GM19025 (cell line): ENCODE measurements around the gene LCTL.
"Not testable (repeated sequence)": the region's sequence is repeated elsewhere in the genome, so short reads cannot be mapped to it uniquely, and the experiment has no call there.

Experiments
- ATAC-seq: cut with Tn5 transposase; IDR thresholded peaks from one replicate; pipeline ENCODE4 v1.9.1; 2021; ENCODE audit warnings: mild to moderate bottlenecking, low read depth, moderate library complexity; ENCODE audit not compliant: unreplicated experiment

LCTL gene

DNA sequence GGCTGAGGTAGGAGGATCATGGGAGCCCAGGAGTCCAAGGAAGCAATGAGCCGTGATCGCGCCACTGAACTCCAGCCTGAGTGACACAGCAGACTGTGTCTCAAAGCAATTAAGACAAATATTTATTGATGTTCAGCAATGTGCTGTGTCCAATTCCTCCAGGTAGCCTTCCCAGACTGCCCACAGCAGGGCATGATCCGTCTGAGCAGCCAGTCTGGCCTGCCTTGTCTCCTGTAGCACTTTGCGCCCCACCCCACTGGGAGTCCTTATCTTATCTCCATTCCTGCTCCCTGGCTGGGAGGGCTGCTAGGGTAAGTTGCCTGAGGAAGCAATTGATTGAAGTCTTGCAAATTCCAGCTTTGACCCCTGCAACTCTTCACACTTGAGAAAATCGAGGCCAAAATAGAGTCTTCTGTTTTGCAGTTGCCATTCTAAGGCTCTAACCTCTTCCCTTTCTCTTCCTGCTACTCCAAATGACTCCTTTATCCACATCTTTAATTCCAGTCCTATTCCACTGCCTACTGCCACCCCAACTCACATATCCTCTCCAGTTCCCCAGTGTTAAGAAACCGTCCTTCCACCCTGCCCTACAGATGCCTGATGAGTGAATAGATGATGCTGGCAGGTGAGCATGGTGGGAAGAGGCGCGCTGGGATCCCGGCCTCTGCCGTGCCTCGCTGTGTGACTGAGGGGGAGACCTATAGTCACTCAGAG, 26.9 kb upstream of the LCTL start:
- ATAC-seq, result no peak

DNA sequence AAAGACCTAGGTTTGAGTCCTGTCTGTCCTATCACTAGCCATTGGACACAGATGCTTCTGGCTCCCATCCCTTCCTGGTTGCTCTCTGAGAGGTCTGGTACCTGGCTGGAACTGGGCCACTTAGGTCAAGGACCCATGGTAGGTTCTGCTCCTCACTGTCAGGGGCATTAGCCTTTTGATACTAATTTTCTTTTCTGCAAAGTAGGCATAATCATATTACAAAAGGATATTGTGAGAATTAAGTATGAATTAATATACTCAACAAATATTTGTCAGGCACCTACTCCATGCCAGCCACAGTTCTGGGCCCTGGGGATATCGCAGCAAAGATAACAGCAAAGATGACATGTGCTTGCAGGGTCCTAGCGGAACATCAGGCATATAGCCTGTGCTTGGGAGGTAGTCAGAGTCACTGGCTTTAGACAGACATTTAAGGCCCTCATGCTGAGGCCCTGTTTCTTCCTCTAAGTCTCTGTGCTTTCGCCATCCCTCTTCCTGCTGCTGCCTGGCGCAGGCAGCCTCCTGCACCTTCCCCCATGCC, 25.6 kb upstream of the LCTL start:
- no peak for ATAC-seq

DNA sequence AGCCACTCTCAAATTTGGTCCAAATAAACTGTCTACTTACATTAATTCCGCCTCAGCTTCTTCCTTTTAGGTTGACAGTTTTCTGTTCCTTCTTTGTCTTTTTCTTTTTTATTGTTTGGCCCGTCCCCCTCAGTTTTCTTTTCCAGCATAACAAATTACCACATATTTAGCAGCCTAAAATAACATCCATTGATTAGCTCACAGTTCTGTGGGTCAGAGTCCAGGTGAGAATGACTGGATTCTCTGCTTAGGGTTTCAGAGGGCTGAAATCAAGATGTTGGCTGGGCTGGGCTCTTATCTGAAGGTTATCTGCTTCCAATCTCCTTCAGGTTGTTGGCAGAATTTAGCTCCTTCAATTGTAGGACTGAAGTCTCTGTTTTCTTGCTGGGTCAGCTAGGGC, 24.6 kb upstream of the LCTL start:
- no peak for ATAC-seq

DNA sequence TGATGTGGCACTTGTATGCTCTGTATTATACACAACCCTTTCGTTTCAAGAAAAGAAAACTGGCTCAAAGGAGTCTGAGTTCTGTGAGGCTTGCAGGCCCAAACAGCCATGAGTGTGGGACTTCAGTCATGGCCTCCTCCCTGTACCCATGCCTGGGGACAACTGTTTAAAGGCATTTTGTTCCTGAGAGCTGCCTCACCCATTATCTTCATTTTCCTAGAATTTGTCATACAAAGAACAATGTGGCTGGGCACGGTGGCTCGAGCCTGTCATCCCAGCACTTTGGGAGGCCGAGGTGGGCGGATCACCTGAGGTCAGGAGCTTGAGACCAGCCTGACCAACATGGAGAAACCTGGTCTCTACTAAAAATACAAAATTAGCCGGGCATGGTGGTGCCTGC, 23.6 kb upstream of the LCTL start:
- ATAC-seq, result not testable (repeated sequence)

DNA sequence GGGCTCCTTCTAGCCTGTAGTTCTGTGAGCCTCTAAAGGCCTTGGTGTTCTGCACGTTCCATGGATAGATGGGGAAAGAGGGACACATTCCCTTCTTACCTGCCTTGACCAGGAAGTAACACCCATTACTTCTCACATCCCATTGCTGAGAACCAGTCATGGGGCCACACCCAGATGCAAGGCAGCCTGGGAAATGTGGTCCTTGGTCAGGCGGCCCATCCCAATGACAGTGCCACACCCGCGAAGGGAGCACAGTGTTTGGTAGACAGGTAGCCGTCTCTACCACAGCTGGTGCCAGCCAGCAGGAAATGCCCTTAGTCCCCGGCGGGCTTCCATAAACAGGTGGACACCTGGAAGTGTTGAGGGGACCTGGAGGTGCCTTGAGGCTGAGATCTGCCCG, 23.2 kb upstream of the LCTL start:
- no peak for ATAC-seq

DNA sequence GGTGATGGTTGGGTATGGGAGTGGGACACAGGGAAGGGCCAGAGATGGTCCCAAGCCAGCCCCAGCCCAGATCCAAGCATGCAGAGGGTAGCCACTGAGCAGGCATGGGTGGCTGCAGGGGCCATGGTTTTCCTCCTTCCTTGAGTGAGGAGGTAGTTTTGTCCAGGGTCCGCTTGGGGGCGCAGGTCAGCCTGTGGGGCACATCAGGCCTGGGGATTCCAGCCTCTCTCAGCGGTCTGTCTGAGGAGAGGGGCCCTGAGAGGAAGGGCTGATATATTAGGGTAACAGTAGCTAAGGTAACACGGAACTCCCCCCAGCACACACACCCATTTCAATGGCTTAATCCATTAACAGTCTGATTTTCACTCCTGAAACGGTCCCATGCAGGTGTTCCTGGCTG, 22.7 kb upstream of the LCTL start:
- ATAC-seq, result no peak

DNA sequence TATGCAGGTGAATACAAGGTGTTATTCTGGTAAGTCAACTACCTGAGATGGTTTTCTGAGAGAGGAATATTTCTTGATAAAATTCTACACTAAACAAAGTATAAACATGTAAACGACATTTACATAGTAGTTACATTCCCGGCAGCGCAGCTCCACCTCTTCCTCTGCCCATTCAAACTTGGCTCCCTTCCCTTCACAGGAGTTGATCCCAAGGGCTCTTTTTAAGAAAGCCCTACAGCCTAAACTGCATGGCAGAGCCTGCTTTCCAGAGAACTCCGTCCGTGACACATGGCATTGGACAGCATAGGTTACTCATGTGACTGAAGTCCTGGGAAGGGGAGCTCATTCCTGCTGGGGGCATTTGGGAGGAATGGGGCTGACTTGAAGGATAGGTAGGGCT, 22.0 kb upstream of the LCTL start:
- ATAC-seq, result no peak

DNA sequence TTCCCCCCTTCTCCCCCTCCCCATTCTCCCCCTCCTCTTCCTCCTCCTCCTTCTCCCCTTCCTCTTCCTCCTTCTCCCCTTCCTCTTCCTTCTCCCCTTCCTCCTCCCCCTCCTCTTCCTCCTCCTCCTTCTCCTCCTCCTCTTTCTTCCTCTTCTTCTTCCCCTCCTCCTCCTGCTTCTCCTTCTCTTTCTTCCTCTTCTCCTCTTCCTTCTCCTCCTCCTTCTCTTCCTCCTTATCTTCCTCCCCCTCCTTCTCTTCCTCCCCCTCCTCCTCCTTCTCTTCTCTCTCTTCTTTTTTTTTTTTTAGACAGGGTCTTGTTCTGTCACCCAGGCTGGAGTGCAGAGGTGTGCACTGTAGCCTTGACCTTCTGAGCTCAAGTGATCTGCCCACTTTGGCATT, 21.2 kb upstream of the LCTL start:
- ATAC-seq, result no peak

DNA sequence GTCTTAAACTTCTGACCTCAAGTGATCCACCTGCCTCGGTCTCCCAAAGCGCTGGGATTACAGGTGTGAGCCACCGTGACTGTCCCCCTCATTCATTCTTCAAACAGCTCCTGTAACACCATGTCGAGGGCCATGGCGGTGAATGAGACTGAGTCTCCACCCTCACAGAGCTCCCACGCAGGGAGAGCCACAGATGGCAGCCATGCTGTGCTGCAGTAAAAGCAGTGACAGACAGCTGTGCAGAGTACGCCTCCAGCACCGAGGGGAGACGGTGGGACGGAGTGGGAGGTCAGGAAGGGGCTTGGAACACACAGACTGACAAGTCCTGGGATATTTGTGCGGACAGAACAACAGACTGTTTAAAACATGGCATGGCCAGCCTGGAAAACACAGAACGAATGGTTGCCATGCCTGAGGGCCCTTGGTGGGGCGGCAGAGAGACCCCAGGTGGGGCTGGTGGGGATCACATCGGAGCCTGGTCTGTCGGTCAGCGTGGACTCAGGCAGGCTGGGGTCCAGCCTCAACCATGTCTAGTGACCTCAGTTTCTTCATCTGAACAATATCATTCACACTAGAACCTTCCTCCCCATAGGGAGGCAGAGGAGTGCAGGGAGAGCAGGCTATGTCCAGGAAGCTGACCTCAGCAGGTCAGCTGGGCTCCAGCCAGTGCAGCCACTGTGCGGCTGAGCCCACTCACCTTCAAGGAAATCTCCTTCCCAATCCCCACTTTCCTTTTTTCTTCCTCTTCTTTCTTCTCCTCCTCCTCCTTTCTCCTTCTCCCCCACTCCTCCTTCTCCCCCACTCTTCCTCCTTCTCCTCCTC, 20.6 kb upstream of the LCTL start:
- no peak for ATAC-seq

DNA sequence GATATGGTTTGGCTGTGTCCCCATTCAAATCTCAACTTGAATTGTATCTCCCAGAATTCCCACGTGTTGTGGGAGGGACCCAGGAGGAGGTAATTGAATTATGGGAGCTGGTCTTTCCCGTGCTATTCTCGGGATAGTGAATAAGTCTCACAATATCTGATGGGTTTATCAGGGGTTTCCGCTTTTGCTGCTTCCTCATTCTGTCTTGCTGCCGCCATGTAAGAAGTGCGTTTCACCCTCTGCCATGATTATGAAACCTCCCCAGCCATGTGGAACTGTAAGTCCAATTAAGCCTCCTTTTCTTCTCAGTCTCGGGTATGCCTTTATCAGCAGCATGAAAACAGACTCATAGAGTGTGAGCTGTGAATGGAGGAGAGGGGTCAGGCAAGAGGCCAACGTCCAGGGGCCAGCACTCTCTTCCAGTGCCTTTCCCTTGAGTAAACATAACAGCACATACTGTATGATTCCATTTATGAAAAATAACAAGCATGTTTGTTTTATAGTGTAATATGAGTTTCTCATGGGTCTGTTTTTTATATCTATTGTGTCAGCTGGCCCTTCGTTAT, 16.3 kb upstream of the LCTL start:
- ATAC-seq, result no peak

DNA sequence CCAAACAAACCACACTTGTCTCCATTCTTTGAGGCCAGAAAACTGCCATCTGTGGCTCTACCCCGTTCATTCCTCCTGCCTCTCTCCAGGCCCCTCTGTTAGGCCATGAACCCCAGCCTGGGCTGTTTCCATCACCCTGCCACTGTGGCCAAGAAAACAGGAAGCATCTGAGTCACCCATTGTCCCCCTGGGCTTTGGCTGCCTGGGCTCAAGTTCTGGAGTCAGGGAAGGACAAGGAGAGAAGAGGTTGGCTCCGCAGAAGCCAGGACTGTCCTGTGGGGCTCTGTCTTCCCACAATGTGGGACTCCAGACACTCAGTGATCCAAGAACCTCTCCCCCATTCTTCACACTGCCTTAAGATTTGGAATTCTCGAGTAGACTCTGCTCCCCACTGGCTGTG, 14.8 kb upstream of the LCTL start:
- no peak for ATAC-seq

DNA sequence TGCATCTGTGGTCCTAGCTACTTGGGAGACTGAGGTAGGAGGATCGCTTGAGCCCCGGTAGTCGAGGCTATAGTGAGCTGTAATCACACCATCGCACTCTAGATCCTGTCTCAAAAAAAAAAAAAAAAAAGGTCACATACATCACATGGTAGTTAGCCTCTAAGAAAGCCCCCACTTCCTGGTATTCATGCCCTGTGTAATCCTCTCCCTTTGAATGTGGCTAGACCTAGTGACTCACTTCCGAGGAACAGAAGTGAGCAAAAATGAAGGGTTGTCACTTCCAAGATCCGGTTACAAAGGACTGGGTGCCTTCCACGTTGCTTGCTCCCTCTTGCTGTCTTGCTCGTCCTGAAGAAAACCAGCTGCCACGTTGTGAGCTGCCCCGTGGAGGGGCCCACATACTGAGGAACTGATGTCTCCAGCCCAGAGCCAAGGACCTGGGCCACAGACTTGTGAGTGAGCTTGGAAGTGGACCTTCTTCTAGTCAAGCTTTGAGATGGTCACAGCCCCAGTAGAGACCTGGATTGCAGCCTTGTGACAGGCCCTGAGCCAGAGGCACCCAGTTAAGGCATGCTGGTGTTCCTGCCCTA, 12.6 kb upstream of the LCTL start:
- ATAC-seq, result no peak

DNA sequence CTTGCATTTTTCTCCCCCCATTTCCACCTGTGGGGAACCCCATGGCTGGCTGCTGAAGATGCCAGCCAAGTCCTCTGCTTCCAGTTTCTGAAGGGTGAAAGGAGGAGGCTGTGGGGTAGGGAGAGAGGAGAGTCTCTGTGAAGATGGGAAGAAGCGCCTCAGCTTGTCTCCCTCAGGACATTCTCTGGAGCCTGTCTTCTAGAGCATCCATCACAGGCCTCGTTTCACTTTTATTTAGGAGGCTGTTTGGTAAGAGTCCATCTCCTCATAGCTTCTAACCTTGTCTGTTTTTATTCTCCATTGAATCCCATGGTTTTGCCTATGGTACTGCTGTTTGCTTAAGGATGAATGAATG, 8.8 kb upstream of the LCTL start:
- no peak for ATAC-seq

DNA sequence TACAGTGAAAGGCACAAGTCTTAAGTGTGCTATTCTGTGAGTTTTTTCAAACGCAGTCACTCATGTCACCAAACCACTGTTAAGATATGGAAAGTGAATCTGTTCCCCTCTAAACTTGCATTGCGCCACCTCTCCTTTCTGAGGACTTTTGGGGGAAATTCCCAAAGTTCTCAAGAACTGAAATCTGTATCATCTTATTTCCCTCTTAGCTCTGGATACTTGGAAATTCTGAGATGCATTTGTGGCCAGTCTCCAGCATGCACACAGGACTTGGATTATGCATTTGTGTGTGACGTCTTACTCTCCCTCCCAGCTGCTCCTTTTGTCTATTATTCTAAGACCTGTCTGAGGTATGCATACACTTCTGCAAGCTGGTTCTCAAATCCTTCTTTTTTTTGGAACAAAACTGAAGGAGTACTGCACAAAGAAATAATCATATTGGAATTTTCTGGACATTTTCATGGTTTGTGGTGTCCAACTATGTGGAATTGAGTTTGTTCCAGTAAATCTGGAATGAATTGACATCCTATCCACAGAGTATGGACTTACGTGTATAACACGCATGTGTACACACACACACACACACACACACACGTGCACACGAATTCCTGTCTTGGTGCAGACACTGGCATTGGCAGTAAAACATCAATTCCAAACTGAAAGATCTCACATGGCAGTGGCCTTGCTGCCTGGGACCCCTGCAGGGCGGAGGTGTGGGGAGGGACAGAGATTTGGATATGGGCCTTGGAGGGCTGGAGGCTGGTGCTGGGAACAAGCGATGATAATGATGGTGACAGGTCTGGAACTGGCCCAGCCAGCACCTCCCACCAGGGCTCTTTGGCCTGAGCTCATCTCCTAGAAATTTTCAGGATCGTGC, 8.2 kb upstream of the LCTL start:
- no peak for ATAC-seq

DNA sequence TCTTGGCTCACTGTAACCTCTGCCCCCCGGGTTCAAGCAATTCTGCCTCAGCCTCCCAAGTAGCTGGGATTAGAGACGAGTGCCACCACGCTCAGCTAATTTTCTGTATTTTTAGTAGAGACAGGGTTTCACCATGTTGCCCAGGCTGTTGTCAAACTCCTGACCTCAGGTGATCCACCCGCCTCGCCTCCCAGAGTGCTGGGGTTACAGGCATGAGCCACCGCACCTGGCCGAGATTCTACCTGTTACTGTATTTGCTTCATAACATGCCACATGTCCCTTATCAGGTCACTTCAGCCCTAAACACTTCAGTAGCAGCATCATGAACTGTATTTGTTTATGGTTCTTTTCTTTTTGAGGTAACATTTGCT, 7.5 kb upstream of the LCTL start:
- no peak for ATAC-seq

DNA sequence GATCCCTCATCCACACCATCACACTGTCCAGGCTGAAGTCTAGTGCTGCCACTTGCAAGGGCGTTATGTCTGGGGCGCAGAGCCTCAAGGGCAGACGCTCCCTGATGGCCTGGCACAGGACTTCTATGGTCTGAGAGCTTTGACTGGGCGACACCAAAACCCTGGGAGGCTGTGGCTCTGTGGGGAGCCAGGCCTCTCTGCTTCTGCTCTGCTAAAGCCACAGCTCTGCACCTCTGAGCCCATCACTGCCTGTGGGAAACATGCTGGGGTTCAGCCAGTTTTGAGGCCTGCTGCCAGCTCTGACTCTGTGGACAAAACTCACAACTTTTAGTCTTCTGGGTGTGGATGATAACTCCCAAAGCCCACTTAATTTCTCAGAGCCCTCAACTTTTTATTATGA, 6.3 kb upstream of the LCTL start:
- no peak for ATAC-seq

DNA sequence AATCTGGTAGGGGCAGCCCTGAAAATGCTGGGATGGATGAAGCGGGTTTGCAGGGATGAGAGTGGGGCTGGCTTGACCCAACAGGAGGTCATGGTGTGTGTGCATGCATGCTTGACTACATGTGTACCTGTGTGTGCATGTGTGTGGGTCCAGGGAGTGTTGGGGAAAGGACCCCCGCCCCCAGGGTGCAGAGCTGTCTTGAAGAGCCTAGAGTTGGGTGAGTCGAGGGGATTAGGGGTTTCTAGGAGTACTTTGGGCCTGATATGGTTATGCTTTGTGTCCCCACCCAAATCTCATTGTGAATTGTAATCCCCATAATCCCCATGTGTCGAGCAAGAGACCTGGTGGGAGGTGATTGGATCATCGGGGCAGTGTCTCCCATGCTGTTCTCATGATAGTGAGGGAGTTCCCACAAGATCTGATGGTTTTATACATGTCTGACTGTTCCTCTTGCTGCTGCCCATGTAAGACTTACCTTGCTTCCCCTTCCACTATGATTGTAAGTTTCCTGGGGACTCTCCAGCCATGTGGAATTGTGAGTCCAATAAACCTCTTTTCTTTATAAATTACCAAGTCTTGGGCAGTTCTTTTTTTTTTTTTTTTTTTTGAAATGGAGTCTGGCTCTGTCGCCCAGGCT, 5.2 kb upstream of the LCTL start:
- no peak for ATAC-seq

DNA sequence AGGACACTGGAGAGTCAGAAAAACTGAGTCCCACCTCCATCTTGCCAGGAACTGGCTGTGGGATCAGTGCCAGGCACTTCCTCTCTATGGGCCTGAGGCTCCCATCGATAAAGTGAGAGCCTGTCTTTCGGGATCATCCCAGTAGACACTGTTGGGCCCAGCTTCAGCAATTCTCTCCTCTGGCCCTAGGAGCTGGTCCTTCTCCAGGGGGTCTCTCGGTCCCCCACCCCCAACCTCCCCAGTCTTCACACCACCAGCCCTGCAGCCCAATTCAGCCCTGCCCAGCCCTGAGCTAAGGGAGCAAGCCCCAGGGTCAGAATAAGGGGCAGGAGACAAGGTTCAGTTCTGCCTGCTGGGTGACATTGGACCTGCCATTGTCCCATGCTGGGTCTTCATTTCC, 4.5 kb upstream of the LCTL start:
- ATAC-seq, result no peak

DNA sequence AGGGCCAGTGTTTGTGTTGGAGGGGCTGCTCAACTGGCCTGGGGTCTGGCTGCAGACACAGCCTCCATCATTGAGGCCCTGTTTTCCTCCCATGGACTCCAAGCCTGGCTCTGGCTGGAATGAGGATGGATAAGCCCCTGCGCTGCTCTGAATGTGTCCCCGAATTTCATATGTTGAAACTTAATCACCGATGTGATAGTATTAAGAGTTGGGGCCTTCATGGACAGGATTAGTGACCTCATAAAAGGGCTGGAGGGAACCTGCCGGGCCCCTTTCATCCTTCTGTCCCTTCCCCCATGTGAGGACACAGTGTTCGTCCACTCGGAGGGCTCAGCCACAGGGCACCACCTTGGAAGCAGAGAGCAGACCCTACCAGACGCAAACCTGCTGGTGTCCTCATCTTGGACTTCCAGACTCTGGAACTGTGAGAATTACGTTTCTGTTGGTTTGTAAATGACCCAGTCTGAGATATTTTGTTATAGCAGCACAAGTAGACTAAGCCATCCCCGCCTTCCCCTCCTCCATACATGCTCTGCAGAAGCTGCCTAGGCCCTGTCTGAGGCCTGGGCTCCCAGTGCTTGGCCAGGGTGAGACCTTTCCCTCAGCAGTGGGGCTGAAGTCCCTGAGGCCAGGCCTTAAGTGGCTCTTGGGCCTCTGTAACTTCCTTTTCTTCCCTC, 3.8 kb upstream of the LCTL start:
- ATAC-seq, result no peak
